Measurements from ENCODE around the gene TMEM204. TPM values are rescaled to one million over a fixed set of nuclear protein-coding genes. Genes with fewer than 3 reads are reported as not detected.

The TMEM204 gene
- total and polyA plus RNA-seq, 10 of the 15 experiments (the other 5 are each of a cell fraction or from before 2014, with no cell fraction given), result 0.05 to 0.30 (median 0.18) TPM; not detected in 7

- TF ChIP-seq, protein P1, sequence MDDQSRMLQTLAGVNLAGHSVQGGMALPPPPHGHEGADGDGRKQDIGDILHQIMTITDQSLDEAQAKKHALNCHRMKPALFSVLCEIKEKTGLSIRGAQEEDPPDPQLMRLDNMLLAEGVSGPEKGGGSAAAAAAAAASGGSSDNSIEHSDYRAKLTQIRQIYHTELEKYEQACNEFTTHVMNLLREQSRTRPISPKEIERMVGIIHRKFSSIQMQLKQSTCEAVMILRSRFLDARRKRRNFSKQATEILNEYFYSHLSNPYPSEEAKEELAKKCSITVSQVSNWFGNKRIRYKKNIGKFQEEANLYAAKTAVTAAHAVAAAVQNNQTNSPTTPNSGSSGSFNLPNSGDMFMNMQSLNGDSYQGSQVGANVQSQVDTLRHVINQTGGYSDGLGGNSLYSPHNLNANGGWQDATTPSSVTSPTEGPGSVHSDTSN (IDR thresholded peaks at IDR 0.05; ENCODE audit: insufficient replicate concordance, low read depth, low read length), result no peak
- TF ChIP-seq MYC (IDR thresholded peaks at IDR 0.05; ENCODE audit: insufficient read depth, insufficient read length, insufficient replicate concordance, low read length, severe bottlenecking), result no peak
- no peak for TF ChIP-seq ZBED1 (IDR thresholded peaks at IDR 0.05; ENCODE audit: borderline replicate concordance)
- no peak for TF ChIP-seq MYB (IDR thresholded peaks at IDR 0.05; ENCODE audit: borderline replicate concordance, low read depth, low read length)
- TF ChIP-seq, protein P2, sequence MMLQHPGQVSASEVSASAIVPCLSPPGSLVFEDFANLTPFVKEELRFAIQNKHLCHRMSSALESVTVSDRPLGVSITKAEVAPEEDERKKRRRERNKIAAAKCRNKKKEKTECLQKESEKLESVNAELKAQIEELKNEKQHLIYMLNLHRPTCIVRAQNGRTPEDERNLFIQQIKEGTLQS (IDR thresholded peaks at IDR 0.05; ENCODE audit: borderline replicate concordance, extremely low read depth, low read depth, low read length), result no peak
- TF ChIP-seq EZH2 (IDR thresholded peaks at IDR 0.05; ENCODE audit: borderline replicate concordance, control insufficient read depth, low read depth, low read length), result no peak
- TF ChIP-seq CHD2 (IDR thresholded peaks at IDR 0.05; ENCODE audit: borderline replicate concordance, low read depth, low read length), result no peak
Measured at GRCh38 chr16:1519831-1520230, 13.6 kb upstream of the TMEM204 start (continued).

- no peak overlapping the region for H3K9ac ChIP-seq (ENCODE audit: control insufficient read depth, insufficient read depth, low read length)
- ChIA-PET CTCF (no interaction called here), RAD21 (ENCODE audit: unreplicated experiment) (no interaction called here), SMC1A (ENCODE audit: uncharacterized antibody, unreplicated experiment) (no interaction called here), POLR2A (no interaction called here)
- no peaks in the 10 kb centered on the region for H3K36me3 ChIP-seq (ENCODE audit: control insufficient read depth in 2 of 2, insufficient read depth in 2 of 2, low read length in 1 of 2)
- ATAC-seq (no peak), DNase-seq (ENCODE audit: low read depth, low spot score) (no peak), FAIRE-seq (no peak)
- in situ Hi-C loops (cut with MboI), result no loop called here
- H4K20me1 ChIP-seq (ENCODE audit: control insufficient read depth, insufficient read depth), result no peaks in the 10 kb centered on the region
- BruUV-seq (replicated peaks), result no TSS peak
- intact Hi-C loops (cut with micrococcal nuclease; ENCODE audit: unreplicated experiment), result no loop called here
- no peak overlapping the region for H2AFZ ChIP-seq (ENCODE audit: control insufficient read depth, low read depth, low read length)
- no peaks in the 10 kb centered on the region for H3K4me1 ChIP-seq (ENCODE audit: control insufficient read depth, insufficient read depth, low read length)
- H3K4me3 ChIP-seq, result no peak overlapping the region
- whole genome bisulfite sequencing (ENCODE audit: insufficient coverage, insufficient replicate concordance, low lambda C conversion rate, missing lambda C conversion rate), result 71% methylated on average over 13 of the region's 19 CpGs
- no peak overlapping the region for H3K27ac ChIP-seq (ENCODE audit: control insufficient read depth, insufficient read depth)
- no peaks in the 10 kb centered on the region for H3K27me3 ChIP-seq (replicated peaks in 1 of 2; ENCODE audit: control insufficient read depth in 2 of 2, insufficient read depth in 2 of 2, low read length in 1 of 2)
- no peaks in the 10 kb centered on the region for H3K9me3 ChIP-seq (replicated peaks; ENCODE audit: control insufficient read depth, insufficient read depth, low read length)
- no peak overlapping the region for H3K4me2 ChIP-seq (ENCODE audit: control insufficient read depth, insufficient read depth)
- no peaks in the 10 kb centered on the region for H3K79me2 ChIP-seq (ENCODE audit: control insufficient read depth, insufficient read depth, low read length)
- TF ChIP-seq, protein P3, sequence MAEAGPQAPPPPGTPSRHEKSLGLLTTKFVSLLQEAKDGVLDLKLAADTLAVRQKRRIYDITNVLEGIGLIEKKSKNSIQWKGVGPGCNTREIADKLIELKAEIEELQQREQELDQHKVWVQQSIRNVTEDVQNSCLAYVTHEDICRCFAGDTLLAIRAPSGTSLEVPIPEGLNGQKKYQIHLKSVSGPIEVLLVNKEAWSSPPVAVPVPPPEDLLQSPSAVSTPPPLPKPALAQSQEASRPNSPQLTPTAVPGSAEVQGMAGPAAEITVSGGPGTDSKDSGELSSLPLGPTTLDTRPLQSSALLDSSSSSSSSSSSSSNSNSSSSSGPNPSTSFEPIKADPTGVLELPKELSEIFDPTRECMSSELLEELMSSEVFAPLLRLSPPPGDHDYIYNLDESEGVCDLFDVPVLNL (IDR thresholded peaks at IDR 0.05; ENCODE audit: low read depth, low read length), result no peak
- TF ChIP-seq, protein P4, sequence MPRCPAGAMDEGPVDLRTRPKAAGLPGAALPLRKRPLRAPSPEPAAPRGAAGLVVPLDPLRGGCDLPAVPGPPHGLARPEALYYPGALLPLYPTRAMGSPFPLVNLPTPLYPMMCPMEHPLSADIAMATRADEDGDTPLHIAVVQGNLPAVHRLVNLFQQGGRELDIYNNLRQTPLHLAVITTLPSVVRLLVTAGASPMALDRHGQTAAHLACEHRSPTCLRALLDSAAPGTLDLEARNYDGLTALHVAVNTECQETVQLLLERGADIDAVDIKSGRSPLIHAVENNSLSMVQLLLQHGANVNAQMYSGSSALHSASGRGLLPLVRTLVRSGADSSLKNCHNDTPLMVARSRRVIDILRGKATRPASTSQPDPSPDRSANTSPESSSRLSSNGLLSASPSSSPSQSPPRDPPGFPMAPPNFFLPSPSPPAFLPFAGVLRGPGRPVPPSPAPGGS (IDR thresholded peaks at IDR 0.05; ENCODE audit: borderline replicate concordance, insufficient read depth, low read depth, low read length, poor library complexity, severe bottlenecking), result no peak
- TF ChIP-seq SMAD5 (IDR thresholded peaks at IDR 0.05; ENCODE audit: low read depth), result no peak
- TF ChIP-seq TARDBP (IDR thresholded peaks at IDR 0.05; ENCODE audit: borderline replicate concordance), result no peak
- no peak for TF ChIP-seq ZBTB33 (IDR thresholded peaks at IDR 0.05)
- TF ChIP-seq EED (IDR thresholded peaks at IDR 0.05; ENCODE audit: low read depth), result no peak
- no peak for TF ChIP-seq EZH2 (IDR thresholded peaks at IDR 0.05; ENCODE audit: borderline replicate concordance, control insufficient read depth, low read depth, low read length)
- no peak for TF ChIP-seq ESRRA (IDR thresholded peaks at IDR 0.05; ENCODE audit: low read length)
- TF ChIP-seq ZBED1 (IDR thresholded peaks at IDR 0.05; ENCODE audit: borderline replicate concordance), result no peak
Measured at GRCh38 chr16:1520461-1520860, 13.0 kb upstream of the TMEM204 start.
